ENCODE measurements around the gene RGS7. TPM values are rescaled to one million over a fixed set of nuclear protein-coding genes. Genes with fewer than 3 reads are reported as not detected.

RGS7 gene
- total RNA-seq, 4 donors from 2014 or later = 0.39 TPM; not detected in 3

- H3K27ac ChIP-seq = no peak overlapping the region
These were observed 241.2 kb downstream of the RGS7 start for GRCh38 chr1:241115784-241116183.

GRCh38 chr1:241114699-241115233 lies 242.2 kb downstream of the RGS7 start:
- Histone ChIP-seq H3K36me3 (no peaks in the 10 kb centered on the region), H3K27me3 (no peaks in the 10 kb centered on the region), H3K9me3 (no peaks in the 10 kb centered on the region), H3K4me1 (no peaks in the 10 kb centered on the region), H3K4me3 (replicated peaks in 1 of 3) (no peak overlapping the region), H3K27ac (no peak overlapping the region)
- no peak for DNase-seq
- whole genome bisulfite sequencing, 2 donors = 16 to 30% methylated on average over 1 of the region's 1 CpG
- intact Hi-C loops (cut with DNase I) = no loop called here
- TF ChIP-seq POLR2A (IDR thresholded peaks at IDR 0.05) = no peak
- TF ChIP-seq CTCF (IDR thresholded peaks at IDR 0.05) = no peak

More at GRCh38 chr1:241115784-241116183, 241.2 kb downstream of the RGS7 start:
- intact Hi-C loops (cut with DNase I) = no loop called here
- TF ChIP-seq POLR2A (IDR thresholded peaks at IDR 0.05) (no peak), CTCF (IDR thresholded peaks at IDR 0.05) (no peak)
- Histone ChIP-seq H3K9me3 (no peaks in the 10 kb centered on the region), H3K27me3 (no peaks in the 10 kb centered on the region), H3K36me3 (no peaks in the 10 kb centered on the region), H3K4me1 (no peaks in the 10 kb centered on the region), H3K4me3 (replicated peaks in 1 of 3) (no peak overlapping the region)
- DNase-seq = no peak
- WGBS, 2 donors = 83 to 88% methylated on average over 5 of the region's 5 CpGs

GRCh38 chr1:241113557-241113956 lies 243.4 kb downstream of the RGS7 start:
- H3K4me3 ChIP-seq (replicated peaks in 1 of 3) = no peak overlapping the region
- no peaks in the 10 kb centered on the region for H3K36me3 ChIP-seq
- DNase-seq = no peak
- H3K9me3 ChIP-seq = no peaks in the 10 kb centered on the region
- WGBS, 2 donors = 75 to 82% methylated on average over 5 of the region's 5 CpGs
- H3K27me3 ChIP-seq = no peaks in the 10 kb centered on the region
- TF ChIP-seq CTCF (IDR thresholded peaks at IDR 0.05) = no peak
- no peak for TF ChIP-seq POLR2A (IDR thresholded peaks at IDR 0.05)
- intact Hi-C loops (cut with DNase I) = no loop called here
- no peaks in the 10 kb centered on the region for H3K4me1 ChIP-seq
- H3K27ac ChIP-seq = no peak overlapping the region

- H3K9me3 ChIP-seq = no peaks in the 10 kb centered on the region
- no peaks in the 10 kb centered on the region for H3K36me3 ChIP-seq
- DNase-seq = no peak
- H3K27ac ChIP-seq = no peak overlapping the region
- intact Hi-C loops (cut with DNase I) = no loop called here
- 88 to 92% methylated on average over 7 of the region's 7 CpGs for WGBS, 2 donors
- no peak overlapping the region for H3K4me3 ChIP-seq (replicated peaks in 1 of 3)
- H3K4me1 ChIP-seq = no peaks in the 10 kb centered on the region
- TF ChIP-seq CTCF (IDR thresholded peaks at IDR 0.05) (no peak), POLR2A (IDR thresholded peaks at IDR 0.05) (no peak)
- H3K27me3 ChIP-seq = no peaks in the 10 kb centered on the region
These were observed 248.0 kb downstream of the RGS7 start for GRCh38 chr1:241109039-241109438.

GRCh38 chr1:241105147-241105546 lies 251.9 kb downstream of the RGS7 start:
- Histone ChIP-seq H3K4me1 (no peaks in the 10 kb centered on the region), H3K27ac (no peak overlapping the region), H3K4me3 (replicated peaks in 1 of 3) (no peak overlapping the region), H3K27me3 (no peaks in the 10 kb centered on the region), H3K9me3 (no peaks in the 10 kb centered on the region), H3K36me3 (no peaks in the 10 kb centered on the region)
- TF ChIP-seq CTCF (IDR thresholded peaks at IDR 0.05) = no peak
- TF ChIP-seq POLR2A (IDR thresholded peaks at IDR 0.05) = no peak
- 86 to 88% methylated on average over 3 of the region's 3 CpGs for WGBS, 2 donors
- intact Hi-C loops (cut with DNase I) = no loop called here
- DNase-seq = no peak

Data from thyroid gland (tissue), 4 donors.